Stimulated activated CD8-positive, alpha-beta memory T cell treated with anti-CD3 and anti-CD28 coated beads, Interleukin-15, amount 100 ng/mL, for 48 hours (primary cell): Measurements from ENCODE around the gene TLE5.
"Not testable (repeated sequence)": the region's sequence is repeated elsewhere in the genome, so short reads cannot be mapped to it uniquely, and the experiment has no call there.

Experiments used
- DNase-seq, 2 donors: peaks; one replicate each; pipeline ENCODE4 v3.0.0-alpha.2; 2020; ENCODE audit warnings: low read depth in 2 of 2

TLE5 gene

DNA sequence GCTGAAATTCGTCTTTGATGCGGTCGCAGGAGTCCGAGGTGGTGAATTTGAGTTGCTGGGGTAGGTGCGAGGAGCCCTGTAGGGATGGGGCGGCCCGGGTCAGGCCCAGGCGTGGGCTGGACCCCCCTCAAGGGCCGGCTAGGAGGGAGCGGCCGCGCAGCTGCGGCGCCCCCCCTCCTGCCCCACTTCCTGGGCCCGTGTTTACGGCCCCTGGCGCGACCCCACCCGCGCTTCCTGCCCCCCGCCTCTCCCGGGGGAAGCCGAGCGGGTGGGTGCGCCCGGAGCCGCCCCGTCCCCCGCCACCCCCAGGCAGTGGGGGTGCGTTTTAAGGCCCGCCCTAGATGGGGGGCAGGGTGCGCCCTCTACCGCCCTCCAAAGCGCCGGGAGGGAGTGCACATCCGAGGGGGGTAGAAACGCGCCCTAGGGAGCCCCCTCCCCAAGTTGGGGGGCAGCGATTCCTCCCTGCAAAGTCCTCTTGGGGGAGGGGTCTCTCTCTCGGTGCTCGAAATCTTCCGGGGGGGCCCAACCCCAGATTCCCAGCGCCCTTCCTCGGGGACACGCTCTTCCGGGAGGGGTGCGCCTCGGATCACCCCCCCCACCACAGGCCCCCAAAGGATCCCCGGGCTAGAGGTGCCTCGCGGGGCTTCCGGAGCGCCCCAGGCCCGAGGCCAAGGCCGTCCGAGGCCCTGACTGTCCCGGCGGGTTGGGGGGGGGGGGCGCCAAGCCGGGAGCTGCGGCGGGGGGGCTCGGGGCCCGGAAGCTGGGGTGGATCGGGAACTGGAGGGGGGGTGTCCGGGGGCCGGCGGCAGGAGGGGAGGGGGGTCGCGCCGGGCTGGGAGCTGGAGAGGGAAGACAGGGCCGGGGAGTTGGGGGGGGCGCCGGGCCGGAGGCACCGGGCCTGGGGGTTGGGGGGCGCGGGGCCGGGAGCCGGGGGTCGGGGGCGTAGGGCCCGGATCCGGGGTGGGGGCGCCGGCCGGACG, 823 bp downstream of the TLE5 start:
- DNase-seq: peak; percentile 36 to 38

DNA sequence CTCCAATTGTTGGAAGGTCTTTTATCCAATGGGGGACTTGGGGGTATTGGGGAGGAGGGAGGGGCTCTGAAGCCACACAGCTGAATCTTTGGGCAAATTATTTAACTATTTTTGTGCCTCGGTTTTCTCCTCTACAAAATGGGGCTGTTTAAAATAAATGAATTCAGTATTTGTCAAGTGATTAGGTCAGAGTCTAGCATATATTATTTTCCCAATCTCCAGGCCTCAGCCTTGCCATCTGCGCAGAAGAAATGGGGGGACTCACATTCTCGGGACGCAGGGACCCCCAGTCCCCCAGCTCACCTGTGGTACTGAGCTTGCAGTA, 1.5 kb downstream of the TLE5 start:
- no peak for DNase-seq

DNA sequence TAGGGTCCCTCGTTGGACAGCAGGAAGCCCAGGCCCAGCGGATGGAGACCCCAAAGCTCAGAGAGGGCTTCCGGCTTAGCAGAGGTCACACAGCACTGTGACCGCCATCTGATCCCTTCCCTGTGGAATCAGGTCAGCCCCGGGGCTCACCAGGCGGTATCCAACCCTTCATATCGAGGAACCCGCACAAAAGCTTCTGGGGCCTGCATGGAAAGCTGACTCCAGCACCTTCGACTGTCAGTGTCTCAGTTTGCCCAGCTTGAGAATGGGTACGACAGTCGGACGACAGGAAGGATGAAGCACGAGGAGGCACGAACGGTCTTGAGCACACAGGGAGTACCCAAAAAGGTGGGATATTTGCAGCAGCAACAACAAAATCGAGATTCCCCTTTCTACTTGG, 2.6 kb downstream of the TLE5 start:
- no peak for DNase-seq

DNA sequence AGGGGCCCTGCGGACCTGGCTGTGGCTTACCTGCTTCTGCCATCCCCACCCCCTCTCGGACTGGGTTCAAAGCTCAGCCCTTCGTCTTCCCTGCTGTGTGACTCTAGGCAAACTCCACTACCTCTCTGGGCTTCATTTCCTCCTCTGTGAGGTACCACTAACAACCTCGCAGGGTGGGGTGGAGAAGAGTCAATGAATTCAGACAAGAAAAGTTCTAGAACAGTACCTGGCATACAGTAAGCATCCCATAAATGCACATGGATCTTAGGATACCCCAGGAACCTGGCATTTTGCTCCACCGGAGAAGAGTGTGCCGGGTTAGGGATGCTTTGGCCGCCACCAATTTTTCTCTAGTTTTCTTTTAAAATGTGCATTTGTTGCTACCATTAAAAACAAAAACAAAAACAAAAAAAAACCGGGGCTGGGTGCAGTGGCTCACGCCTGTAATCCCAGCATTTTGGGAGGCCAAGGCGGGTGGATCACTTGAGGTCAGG, 3.4 kb downstream of the TLE5 start:
- no peak for DNase-seq

DNA sequence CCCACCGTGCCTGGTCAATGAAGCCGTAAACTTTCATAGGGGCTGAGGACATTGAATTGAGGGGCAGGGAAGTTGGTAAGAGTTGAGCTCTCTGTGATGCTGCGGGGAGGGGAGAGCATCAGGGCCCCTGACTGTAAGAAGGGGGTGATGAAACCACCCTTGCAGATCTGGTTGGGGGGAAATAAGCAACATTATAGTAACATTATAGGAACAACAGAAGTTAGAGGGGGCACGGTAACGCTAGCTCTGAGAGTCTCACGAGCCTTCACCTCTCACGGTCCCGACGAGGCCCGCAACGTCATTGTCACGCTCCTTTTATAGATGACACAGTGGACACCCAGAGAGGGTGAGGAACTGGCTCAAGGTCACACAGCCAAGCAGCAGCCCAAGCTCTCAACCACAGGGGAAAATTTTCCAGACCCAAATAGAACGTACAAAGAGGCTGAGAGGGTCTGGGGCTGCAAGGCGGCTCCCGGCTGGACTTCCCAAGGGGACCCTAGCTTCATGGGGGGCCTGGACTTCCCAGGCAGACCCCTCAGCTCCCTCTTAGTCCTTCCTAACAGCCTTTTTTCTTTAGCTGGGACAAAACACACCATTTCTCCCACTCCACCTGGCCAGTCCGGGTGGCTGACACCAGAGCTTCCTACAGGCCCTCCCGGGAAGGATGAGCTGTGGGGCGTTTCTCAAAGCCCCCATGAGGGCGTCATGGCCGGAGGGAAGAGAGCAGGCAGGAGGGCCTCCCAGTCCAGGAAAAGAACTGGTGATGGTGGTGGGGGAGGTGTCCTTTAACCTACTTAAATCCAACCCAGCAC, 4.1 kb downstream of the TLE5 start:
- DNase-seq: no peak

DNA sequence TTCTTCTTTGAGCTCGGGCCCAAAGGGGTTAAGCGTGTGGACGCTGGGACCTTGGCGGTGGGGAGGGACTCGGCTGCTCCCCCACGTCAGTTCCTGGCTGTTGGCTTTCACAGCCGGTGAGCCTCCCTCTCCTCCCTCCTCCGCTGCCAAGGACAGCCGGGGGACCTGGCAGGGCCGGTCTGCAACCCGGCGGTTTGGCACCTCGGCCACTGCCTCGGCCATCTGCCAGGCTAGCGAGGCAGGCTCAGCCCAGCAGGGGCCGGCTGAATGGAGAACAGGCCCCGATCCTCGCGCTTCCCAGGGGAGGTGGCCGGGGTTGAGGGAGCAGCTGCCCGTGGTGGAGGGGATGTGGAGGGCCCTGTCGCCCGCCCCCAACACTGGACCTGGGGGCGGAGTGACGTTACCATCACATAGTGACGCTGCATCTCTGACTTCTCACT, 5.0 kb downstream of the TLE5 start:
- DNase-seq: no peak

DNA sequence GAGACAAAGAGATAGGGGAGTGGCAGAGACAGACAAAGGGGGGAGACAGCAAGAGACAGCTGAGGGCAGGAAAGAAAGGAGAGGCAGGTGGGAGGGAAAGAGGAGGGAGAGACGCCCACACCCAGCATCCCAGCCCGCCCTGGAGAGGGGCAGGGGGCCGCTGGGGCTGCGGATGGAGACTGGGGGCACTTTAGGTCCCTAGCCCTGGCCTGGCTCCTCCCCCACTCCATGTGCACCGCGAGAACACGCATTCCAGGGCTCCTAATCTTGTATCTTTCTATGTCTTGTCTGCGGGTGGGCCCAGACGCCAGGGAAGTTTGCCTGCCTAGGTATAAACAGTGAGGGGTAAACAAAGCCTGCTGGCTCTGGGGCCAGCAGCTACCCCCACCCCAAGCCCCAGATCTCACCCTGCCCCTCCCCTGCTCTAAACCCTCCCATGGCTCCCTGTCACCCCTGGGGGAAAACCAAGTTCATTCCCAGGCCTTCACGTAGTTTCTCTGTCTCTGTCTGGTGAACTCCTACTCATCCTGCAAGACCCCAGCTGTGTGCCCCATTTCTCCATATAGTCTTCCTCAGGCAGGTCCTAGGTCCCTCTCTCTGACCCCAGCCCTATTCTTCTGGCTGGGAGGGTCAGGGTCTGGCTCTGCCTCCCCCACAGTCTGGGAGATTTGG, 5.7 kb downstream of the TLE5 start:
- DNase-seq: no peak

DNA sequence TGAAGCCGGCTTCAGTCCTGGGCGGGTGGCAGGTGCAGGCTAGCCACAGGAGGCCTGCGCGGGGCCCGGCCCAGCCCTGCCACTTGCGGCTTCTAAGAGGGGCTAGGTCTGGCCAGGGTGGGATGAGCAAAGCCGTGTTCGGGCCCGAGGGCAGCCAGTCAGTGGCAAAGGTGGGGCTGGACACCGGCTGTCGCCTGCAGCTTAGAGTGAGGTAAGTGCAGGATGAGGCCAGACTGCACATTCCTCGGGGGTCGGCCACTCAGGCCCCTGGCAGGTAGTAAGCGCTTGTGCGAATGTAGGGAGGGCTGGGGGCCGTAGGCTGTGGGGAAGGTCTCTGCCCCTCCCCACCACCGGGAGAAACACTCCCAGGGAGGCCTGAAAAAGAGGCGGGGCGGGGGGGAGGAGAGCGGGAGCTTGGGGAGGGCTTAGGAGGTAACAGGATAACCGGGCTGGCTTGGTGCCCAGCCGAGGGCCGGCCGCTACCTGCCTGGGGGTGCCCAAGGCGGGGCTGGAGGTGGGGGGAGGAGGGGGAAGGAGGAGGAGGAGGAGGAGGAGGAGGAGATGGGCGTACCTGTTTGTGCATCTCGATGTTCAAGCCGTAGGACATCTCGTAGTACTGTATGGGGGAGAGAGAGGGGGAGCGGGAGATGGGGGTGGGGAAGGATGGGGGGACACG, 6.4 kb downstream of the TLE5 start:
- DNase-seq: no peak

DNA sequence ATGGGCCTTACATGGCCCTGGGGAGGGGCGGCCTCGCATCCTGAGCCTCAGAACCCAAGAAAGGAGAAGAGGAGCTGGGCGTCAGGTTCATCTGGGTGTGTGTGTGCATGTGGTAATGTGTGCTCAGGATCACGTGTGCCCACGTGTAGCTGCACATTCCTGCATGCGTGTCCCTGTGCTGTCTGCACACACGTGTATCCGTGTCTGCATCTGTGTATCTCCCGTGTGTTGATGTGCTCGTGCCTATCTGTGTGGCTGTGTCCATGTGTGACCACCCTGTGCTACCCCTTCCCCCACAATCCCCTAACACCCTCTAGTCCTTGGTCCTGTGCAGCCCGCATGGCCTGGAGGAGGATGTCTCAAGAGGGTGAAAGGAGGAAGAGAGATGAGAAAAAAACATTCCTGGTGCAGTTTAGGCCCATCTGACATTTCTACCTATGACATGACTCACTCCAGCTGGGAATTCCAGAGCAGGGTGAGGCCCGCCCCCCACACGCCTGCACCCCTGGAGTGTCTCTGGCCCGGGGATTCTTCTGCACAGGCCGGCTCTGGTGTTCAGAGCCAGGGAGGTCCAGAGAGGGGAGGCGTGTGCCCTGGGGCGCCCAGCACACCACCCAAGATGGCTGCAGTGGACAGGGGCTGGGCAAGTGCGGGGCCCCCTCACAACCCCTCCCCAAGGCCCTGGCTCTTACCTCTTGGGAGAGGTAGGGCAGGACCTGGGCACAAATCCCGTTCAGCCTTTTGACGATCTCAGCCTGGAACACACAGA, 7.1 kb downstream of the TLE5 start:
- DNase-seq: no peak

DNA sequence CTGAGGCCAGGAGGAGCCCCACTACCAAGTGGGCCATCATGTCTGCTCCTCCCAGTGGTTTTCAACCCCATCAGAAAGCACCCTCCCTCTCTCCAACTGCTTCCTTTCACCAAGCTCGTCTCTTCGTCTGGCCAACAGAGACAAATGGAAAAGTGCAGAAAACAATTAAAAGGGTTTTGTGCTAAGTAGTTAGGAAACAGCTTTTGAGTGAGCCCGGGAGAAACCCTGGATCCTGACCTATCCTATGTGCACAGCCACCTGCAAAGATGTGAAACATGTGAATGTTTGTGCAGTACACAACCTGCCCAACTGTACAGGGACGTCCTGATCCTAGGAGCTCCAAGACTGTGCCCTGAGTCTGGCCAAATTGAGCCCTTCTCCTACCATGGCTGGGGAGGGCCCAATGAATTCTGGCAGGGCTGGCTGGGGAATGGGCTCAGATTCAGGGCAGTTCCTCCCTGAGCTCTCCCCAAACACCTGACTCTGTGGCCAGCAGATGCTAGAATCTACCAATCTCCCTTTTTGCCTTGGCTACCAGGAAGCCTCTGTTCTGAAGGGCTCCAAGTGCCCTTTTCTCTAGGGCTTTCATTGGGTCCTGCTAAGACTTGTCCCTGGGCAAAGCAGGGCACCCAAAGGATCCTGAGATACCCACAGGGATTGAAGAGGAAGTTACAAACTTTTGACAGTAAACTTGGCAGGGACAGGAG, 7.9 kb downstream of the TLE5 start:
- DNase-seq: no peak

DNA sequence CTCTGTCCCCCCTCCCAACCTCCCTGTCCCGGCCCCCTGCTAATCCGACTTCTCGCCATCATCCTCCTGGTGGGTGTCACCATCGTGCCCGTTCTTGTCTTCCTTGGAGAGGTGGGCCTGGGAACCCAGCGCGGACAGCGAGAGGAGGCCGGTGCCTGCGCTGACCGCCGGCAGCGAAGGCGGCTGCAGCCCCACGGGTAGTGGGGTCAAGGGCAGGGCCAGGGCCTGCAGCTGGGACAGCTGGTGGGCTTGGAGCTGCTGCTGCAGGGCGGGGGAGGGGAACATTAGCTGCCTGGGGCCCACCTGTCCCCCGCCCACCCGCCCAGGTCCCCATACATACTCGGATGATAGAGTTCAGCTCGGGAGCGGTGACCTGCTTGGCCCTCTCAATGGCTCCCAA, 8.5 kb downstream of the TLE5 start:
- no peak for DNase-seq

DNA sequence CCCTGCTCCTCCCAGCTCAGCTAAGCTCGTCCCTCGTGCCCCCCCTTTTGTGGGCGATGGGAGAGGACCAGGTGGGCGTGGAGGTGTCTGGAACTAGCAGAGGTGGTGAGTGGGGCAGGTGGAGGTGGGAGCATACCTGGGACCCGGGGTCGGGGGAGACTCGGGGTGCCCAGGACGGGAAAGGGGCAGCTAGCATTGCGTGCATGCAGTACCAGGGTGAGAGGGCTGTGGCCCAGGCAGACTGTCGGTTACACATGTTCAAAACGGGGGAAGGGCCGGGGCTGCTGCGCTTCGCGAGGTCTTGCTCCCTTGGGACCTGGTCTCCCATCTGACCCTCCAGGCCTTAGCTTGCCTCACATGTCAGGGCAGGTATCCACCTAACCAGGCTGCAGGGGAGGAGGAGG, 9.1 kb downstream of the TLE5 start:
- DNase-seq: no peak

DNA sequence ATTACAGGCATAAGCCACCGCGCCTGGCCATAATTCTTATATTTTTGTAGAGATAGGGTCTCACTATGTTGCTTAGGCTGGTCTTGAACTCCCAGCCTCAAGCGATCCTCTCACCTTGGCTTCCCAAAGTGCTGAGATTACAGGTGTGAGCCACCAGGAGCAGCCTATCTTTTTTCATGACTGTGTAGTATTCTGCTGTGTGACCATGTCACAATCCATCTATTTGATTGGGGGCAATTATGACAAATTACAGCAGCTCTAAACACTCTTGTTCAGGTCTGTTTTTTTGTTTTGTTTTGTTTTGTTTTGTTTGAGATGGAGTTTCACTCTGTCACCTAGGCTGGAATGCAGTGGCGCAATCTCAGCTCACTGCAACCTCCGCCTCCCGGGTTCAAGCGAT, 12.3 kb downstream of the TLE5 start:
- DNase-seq: not testable (repeated sequence)

DNA sequence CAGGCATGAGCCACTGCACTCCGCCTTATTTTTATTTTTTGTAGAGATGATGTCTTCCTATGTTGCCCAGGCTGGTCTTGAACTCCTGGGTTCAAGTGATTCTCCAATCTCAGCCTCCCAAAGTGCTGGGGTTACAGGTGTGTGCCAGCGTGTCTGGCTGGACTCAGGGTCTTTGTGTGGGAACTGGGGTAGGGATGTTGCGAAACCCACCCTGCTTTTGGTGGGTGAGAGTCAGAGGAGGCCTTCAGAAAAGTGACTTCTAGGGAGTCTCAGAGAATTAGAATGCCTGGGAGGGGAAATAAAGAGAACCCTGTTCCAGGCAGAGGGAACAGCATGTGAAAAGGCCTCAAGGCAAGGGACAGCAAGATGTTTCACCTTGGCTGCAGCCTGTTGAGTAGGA, 13.2 kb downstream of the TLE5 start:
- no peak for DNase-seq

DNA sequence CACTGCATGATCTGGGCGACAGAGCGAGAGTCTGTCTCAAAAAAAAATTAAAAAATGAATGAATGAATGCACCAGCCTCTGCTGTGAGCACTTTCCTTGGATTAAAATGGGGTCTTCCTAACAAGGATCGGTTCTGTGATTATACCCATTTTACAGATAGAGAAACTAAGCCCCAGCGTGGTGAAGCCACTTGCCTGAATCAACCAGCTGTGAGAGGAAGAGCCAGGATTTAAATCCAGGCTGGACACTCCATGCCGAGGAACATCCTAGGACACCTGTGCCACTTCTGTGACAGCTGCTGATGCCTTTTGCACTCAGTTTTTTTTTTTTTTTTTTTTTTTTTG, 14.1 kb downstream of the TLE5 start:
- DNase-seq: no peak

DNA sequence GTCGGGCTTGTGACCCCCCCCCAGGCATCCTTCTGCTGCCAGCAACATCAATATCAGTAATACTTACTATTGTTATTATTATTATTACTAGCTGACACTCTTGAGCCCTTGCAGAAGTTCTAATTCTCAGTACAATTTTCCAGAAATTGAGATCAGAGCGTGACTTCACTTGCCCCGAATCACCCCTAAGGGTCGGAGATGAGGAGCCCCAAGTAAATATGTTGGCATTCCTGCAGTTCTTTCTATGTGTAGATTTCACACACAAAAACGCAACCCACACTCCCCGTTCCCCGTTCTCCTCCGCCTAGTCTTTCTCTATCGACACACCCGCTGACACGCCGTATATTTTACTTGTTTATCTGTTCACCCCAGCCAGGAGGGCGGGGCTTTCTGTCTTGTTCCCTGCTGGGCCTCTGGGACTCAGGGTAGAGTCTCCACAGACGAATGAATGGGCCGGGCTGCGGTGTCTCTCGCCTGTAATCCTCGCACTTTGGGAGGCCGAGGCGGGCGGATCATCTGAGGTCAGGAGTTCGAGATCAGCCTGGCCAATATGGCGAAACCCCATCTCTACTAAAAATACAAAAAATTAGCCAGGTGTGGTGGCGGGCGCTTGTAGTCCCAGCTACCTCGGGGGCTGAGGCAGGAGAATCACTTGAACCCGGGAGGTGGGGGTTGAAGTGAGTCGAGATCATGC, 14.7 kb downstream of the TLE5 start:
- peak in 1 of 2 donors; percentile 43 for DNase-seq

DNA sequence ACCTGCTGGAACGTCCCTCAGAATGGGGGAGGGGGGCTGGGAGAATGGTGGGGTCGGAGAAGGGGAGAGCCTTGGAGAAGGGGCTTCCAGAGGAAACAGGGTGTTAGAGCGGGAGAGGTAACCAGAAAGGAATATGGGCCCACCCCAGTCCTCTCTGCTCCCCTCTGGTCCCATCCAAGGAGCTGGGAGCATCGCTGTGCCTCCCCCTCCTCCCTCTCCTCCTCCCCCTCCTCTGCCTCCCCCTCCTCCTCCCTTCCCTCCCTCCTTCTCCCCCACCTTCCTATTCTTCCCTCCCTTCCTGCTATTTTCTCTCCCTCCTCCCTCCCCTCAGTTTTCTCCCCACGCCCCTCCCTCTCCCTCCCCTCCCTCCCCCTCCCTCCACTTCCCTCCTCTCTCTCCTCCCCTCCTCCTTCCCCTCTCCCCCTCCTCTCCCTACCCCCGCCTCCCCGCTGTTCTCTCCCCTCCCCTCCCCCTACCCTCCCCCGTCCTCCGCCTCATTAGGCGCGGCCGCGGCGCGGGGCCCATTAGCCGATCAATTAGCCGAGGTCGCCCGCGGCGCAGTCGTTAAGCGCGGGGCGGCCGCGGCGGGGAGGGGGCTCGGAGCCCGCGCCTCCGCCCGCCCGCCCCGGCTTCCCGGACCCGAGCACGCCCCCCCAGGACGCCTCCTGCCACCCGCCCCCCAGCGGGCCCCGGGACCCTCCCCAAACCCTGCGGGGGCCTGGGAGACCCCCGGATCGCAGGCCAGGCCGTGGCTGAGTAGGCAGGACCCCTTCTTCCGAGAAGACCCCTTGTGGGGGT, 15.4 kb downstream of the TLE5 start:
- DNase-seq: no peak

DNA sequence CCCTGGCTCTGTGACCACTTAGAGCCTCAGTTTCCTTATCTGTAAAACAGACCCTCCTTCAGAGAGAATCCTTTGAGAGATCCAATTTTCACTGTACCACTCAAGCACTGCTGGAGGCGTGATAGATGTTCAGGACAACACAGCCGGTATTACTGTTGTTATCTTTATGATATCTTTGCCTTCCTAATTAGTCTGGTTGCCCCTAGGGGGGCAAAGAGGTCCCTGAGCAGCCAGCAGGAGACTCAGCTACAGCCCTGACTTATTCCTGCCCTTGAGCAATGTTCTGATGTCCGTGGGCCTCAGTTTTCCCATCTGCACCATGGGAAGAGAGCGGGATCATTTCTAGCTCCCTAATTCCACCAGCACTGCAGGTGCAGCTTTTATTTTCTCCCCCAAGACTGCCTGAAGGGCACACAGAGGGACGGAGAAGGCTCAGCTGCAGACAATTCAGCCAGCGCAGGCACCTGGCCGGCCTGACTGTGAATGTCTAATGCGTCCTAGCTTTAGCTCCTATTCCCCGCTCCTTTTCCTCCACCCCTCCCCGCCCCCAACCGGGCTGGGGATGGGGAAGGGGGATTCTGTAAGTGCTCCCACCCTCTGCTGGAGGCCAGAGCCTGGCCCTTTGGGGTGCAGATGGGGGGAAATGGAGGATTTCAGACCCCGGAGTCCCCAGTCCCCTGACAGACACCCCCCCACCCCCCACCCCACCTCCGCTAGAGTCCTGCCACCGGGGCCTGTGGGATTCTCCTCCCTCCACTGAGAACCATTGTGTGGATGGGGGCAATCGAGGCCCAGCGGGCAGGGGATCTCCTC, 16.2 kb downstream of the TLE5 start:
- no peak for DNase-seq
